GM19025 (cell line): ENCODE results near the gene DIRAS1.
A peak's percentile ranks its signal among the peaks of the same experiment; 100 is the strongest.
"Not testable (repeated sequence)": the region's sequence is repeated elsewhere in the genome, so short reads cannot be mapped to it uniquely, and the experiment has no call there.

Experiments
- ATAC-seq: cut with Tn5 transposase; IDR thresholded peaks from one replicate; pipeline ENCODE4 v1.9.1; 2021; ENCODE audit warnings: mild to moderate bottlenecking, low read depth, moderate library complexity; ENCODE audit not compliant: unreplicated experiment

The DIRAS1 gene

GRCh38 chr19:2714531-2715269, 6.5 kb downstream of the DIRAS1 start:
- ATAC-seq = no peak

- not testable (repeated sequence) for ATAC-seq
Measured at GRCh38 chr19:2714102-2714501, 7.1 kb downstream of the DIRAS1 start.

- ATAC-seq = not testable (repeated sequence)
Measured at GRCh38 chr19:2713170-2713569, 8.0 kb downstream of the DIRAS1 start.

GRCh38 chr19:2711875-2712205, 9.3 kb downstream of the DIRAS1 start:
- no peak for ATAC-seq

GRCh38 chr19:2711172-2711874, 9.8 kb downstream of the DIRAS1 start:
- no peak for ATAC-seq

GRCh38 chr19:2706251-2706650, 14.9 kb downstream of the DIRAS1 start:
- ATAC-seq = no peak

- ATAC-seq = no peak
Measured at GRCh38 chr19:2703691-2704216, 17.4 kb downstream of the DIRAS1 start.

- no peak for ATAC-seq
Measured at GRCh38 chr19:2703077-2703437, 18.1 kb downstream of the DIRAS1 start.

- ATAC-seq = peak; percentile 77
Measured at GRCh38 chr19:2702170-2703076, 18.7 kb downstream of the DIRAS1 start, which contains the start of gene GNG7. Gene GNG7, minus strand, starts transcription at chr19:2702694. Its CDS starts 182,006 bp downstream, at chr19:2520688.

GRCh38 chr19:2701361-2702169, 19.6 kb downstream of the DIRAS1 start:
- no peak for ATAC-seq

- ATAC-seq = no peak
Measured at GRCh38 chr19:2700660-2701360, 20.4 kb downstream of the DIRAS1 start.

- no peak for ATAC-seq
Measured at GRCh38 chr19:2699413-2700140, 21.6 kb downstream of the DIRAS1 start.

- ATAC-seq = no peak
Measured at GRCh38 chr19:2694196-2694595, 27.0 kb downstream of the DIRAS1 start.

GRCh38 chr19:2693492-2694160, 27.5 kb downstream of the DIRAS1 start:
- no peak for ATAC-seq

GRCh38 chr19:2691951-2692350, 29.2 kb downstream of the DIRAS1 start:
- ATAC-seq = no peak

- no peak for ATAC-seq
Measured at GRCh38 chr19:2690856-2691255, 30.3 kb downstream of the DIRAS1 start.

GRCh38 chr19:2686360-2686759, 34.8 kb downstream of the DIRAS1 start:
- no peak for ATAC-seq

GRCh38 chr19:2685204-2685704, 35.9 kb downstream of the DIRAS1 start:
- ATAC-seq = no peak
